Keratinocyte (primary cell): ENCODE results near the gene MC1R.

Experiments used
- CTCF ChIP-seq, 3 experiments: IDR thresholded peaks in 1 of 3; conservative IDR thresholded peaks in 1 of 3; optimal IDR thresholded peaks in 1 of 3; 2 replicates in 2 of 3; 3 replicates in 1 of 3; pipeline versions ENCODE3 to v1.5.1; 2011; ENCODE audit warnings: low read length in 3 of 3, mild to moderate bottlenecking in 3 of 3, moderate library complexity in 2 of 3, control low read depth in 1 of 3, inconsistent platforms in 1 of 3; ENCODE audit not compliant: insufficient read depth in 2 of 3; ENCODE audit errors: extremely low read depth in 1 of 3
- EZH2 ChIP-seq: IDR thresholded peaks from one replicate; pipeline ENCODE4 v1.6.1; 2012; ENCODE audit warnings: inconsistent platforms, mild to moderate bottlenecking, low read length, moderate library complexity

GRCh38 chr16:89945654-89946053, 27.0 kb downstream of the MC1R start:
- TF ChIP-seq CTCF (optimal IDR thresholded peaks at IDR 0.05 in 1 of 3, IDR thresholded peaks at IDR 0.05 in 1 of 3, conservative IDR thresholded peaks at IDR 0.05 in 1 of 3; ENCODE audit: extremely low read depth in 1 of 3, insufficient read depth in 2 of 3, low read length in 3 of 3) (peak in 2 of 3 experiments; percentile 13 to 31), EZH2 (no peak)
